Activated CD8-positive, alpha-beta memory T cell treated with anti-CD3 and anti-CD28 coated beads for 24 hours (primary cell): ENCODE measurements around the gene ADGRV1.
A peak's percentile ranks its signal among the peaks of the same experiment; 100 is the strongest.

Source experiments
- DNase-seq: peaks from one replicate; pipeline ENCODE4 v3.0.0-alpha.2; 2020

Gene ADGRV1

DNA sequence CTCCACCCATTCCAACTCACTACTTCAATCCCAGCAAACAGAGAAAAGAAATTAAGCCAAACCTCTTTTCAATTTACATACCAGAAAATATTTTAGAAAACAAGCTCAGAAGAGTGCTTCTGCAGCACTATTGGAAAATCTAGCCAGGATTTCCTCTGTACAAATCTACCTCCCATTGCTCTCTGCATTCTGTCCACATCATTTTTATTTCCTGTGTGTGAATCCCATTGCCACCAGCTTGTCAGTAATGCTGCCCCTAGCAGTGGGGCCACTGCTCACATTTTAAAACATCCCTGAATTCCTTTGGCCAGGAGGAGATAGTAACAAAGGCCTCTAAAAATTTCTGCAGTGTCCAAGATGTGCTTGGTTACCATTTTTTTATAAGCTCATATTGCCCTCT, 592.0 kb downstream of the ADGRV1 start:
- no peak for DNase-seq

DNA sequence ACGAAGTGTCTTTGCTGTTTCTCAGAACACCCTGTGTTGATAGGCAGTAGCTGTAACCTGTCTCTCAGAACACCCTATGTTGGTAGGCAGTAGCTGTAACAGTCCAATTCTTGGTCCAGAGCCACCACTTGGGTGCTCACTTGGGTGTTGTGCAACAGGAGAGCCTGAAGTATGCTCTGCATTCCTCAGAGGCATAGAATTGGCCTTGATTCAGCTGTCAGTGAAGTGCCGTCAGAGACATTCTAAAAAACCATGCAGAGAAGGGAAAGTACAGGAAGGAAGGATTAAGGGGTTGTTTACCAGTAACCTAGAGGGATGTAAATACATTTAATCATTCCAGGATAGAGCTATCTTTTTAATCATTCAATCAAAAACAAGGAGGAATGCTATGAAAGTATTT, 593.4 kb downstream of the ADGRV1 start:
- no peak for DNase-seq

DNA sequence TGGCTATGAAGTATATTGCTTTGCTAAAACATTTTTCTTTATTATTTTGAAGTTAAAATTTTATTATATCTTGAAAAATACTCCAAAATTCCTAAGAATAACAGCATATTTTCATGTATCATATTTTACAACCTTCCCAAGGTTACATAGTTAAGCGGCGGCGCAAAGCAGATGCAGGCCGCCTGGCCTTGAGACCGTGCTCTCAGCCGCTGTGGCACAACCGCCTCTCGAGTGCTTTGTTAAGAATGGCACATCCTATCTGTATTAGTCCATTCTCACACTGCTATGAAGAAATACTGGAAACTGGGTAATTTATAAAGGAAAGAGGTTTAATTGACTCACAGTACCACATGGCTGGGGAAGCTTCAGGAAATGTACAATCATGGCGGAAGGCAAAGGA, 595.7 kb downstream of the ADGRV1 start:
- DNase-seq, result no peak

DNA sequence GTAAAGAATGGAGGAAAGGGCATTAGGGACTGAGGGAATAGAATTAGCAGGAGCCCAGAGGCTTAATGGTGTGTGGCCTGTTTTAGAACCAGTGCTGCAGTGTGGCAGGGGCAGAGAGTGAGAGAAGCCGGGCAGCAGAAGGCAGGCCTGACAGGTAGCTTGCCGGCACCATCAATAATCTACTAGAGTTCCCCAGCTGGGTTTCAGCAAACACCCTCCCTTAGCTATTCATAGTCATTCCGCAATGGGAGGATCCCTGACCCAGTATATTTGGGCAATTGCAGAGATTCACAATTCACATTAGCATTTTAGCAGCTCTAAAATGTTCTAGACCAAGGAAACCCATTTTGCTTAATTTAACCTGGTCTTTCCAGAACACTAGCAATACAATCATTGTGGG, 596.7 kb downstream of the ADGRV1 start:
- no peak for DNase-seq

DNA sequence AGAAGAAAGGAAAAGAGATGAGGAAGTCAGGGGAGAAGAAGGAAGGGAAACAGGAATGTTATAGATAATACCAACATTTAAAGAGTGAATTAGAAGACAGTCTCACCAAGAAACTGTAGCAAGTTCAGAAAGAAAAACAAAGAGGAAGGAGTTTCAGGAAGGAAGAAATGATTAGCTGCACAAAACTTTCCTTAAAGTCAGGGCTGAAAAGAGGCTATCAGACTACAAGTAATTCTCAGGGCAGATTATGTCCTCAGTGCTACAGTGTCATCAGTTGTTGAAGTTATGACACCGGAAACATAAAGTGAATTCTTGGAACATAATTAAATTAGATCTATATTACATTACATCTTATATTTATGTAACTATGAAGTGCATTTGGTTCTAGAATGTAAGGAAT, 597.6 kb downstream of the ADGRV1 start:
- DNase-seq, result no peak

DNA sequence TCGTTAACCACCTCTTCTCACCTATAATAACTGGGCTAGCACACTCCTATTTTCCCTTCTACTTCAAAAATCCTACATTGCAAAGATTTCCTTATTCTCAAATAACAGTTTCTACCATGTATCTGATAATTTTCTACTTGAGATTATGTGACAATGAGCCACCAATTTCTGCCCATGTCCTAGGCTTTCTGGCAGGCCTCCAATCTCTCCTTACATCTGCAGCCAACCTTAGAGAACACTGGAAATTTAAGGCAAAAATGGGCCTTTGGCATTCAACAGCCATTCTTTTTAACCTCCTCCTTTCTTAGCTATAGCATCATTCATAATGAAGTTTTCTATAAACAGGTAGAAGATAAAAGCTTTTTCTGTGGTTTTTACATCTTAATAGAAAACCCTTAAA, 599.4 kb downstream of the ADGRV1 start:
- no peak for DNase-seq

DNA sequence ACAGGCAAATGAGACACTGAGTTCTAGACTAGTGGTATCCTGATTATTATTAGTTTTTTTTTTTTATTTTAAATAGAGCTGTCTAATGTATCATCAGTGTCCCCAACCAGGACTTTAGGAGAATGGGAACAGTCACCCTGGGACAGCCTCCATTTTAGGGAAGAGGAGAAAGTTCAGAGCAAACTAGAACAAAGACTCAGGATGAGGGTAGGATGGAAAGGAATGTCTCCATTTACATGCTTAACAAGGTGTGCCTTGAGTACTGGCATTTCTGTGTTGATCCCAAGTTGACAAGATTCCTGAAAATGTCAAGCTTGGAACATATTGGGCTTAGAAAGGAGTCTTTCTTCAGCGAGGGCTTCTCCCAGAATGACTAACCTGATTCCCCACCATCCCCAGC, 601.0 kb downstream of the ADGRV1 start:
- DNase-seq, result no peak

DNA sequence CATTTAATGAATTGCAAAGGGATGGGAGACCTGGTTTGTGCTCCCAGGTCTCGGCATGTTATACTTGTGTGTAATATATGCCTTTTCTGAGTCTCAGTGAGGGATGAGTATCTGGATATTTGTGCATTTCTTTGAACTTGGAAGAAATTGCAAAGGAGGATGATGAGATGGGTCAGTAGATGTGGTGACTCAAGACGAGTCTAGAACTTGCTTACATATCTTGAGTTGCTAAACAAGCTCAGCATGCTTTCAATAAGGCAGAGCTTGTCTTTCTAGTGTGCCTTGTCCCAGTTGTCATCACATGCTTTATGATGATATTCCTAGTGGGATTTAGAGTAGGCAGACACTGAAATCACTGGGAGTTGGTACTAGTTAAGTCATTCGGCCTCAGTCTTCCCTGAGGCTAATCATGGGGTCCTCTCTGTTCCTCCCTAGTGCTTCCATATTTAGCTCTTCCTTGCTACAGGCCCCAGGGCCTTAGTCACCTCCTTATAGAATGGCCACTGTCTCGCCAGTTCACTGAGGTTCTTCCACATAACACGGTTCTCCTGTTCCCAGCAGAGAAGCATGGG, 602.2 kb downstream of the ADGRV1 start:
- DNase-seq, result no peak

DNA sequence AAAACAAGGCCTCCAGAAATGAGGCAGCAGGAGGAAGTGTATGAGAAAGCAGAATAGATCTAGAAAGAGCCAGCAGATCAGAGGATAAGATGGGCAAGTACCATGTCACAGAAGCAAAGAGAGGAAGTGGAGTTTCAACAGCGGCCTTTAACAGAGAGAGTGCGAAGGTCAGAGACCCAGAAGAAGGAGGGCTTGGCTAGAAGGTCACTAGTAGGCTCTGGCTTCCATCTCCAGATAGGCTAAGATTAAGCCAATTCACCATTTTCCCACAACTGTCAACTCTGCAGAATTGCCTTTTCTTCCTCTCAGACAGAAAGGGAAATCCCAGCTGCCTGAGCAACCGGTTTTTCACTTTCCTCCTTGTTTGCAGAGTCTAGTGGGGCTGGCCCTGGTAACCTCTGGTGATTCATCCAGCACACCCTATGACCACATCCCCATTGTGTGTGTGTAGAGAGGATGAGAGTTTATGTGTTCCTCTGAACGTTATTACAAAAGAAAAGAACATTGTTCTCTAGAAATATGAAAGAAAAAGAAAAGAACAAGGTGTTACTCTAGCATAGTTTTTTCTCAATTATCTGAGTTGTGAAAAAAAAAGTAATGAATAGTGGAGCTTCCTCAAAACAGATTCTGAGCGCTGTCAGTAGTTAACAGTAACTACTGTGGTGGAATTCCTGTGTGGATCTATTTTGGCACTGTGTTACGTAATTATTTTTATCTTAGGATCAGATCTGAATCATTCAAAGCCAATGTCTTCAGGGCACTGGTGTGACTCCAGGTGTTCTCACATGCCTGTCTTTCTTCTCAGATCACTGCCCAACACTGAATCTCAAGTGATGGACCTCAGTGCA, 604.2 kb downstream of the ADGRV1 start:
- peak; percentile 75 for DNase-seq

DNA sequence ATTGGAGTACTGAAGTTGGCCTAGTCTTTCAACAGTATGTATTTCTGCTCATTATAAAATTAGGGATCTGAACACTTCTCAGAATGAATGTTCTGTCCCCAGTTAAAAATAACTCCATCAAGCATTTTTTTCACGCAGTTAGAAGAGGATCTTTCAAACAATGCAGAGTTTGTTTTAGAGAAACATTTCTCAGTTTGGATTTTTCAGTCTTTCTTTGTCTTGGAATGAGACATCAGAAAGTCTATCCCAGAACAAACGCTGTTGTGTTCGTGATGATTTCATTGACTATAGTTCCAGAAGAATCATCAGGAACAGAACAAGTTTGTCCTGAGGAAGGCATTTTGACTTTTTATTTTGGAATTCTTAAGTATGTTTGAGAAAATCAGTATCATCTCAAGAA, 605.8 kb downstream of the ADGRV1 start:
- no peak for DNase-seq

DNA sequence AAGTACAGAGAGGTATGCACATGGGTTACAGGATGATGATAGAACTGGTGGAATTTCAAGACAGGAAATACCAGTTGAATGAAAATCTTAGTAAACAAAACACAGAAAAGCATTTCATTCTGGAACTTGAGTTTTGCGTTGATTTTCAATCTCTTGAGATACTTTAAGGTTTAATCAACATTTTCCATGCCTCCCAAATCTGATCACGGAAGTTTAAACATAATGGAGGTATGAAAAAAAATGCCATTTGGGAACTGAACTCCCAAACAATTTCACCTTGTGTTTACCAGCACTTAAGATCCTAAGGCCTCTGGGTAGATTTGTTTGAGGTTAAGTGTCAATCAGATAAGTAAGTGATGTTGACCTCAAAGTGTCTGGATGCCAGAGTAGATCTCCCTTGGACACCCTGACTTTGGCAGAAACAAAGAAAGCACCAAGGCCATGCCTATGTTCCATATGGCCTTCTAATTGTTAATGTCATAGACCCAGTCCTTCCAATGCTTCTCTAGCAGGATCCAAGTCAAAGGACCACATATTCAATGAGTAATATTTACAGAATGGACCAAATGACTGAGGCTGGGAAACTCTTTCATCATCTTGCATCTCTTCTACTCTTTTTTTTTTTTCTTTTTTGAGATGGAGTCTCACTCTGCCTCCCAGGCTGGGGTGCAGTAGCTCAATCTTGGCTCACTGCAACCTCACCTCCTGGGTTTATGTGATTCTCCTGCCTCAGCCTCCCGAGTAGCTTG, 607.6 kb downstream of the ADGRV1 start:
- no peak for DNase-seq

DNA sequence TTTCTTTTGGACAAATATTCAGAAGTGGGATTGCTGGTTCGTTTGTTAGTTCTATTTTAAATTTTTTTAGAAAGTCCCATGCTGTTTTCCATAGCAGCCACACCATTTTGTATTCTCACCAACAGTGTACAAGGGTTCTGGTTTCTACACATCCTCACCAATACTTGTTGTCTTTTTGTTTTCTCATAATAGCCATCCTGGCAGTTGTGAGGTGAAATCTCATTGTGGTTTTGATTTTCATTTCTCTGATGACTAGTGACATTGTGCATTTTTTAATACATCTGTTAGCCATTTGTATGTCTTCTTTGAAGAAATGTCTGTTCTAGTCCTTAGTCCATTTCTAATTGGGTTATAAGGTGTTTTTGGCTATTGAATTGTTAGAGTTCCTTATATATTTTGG, 610.3 kb downstream of the ADGRV1 start:
- DNase-seq, result no peak

DNA sequence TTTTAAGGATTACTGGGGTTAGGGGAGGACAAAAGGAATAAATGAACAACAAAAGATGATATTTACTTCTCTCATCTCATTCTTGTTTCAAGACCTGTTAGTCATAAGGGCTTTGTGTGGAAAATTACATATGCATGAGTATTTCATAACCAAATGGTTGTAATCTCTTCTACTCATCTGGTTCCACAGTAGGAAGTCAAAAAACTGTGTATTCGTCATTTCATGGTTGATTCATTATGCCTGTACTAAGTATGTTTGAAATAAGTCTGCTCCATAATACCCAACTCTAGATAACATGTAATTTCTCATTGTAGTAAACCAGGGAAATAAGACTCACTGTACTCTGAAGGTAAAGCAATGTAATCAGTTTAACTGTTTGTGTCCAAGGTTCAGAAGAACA, 611.7 kb downstream of the ADGRV1 start:
- DNase-seq, result no peak

DNA sequence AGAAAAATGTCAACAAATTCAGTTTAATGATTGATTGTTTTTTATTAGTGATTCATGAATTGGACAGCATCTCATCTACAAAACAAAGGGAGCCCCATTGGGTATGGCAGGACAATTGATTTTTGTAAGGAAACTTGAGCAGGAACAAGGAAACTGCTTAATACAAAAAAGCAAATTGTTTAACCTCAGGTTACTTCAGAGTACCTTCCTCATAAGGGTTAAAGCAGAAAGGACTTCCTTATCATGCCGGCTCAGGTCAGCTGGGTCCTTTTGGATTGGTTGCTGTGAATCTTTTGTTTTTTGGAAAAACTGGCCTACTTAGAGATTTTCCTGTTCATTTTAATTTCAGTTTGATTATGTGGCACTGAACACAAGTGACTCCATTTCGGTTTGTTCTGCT, 612.7 kb downstream of the ADGRV1 start:
- DNase-seq, result no peak

DNA sequence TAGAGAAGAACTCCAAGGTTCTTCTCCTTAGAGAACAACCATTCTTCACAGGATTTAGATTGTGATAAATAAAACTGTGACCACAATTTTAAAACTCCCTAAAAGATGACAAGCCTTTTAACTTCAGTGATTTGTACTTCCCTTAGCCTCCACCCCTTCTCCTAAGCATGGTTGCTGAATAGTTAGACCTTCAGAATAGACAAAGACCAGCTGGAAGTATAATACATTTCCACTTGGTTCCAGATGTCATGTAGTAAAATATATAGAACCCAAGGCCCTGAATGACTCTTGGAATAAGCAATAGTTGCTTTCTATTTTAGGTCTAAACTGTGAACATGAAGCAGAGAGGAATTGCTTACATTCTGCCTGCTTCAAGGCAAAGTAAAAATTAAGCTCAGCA, 615.8 kb downstream of the ADGRV1 start:
- no peak for DNase-seq

DNA sequence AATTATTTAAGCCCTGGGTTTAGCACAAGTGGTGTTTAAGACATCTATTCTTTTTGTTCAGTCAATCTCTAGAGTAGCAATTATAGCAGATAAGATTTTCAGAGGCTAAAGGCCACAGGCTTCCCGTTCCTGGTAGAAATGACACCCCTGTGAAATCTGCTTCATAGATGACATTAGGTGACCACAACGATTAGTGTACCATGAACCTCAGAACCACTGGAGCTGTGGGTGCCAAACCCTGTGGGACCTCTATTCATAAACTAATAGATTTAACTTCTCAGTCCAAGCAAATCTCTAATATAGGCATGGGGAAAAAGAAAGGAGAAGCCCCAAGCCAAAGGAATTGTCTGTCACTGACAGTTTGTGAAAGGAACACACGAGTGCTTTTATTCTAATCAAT, 617.1 kb downstream of the ADGRV1 start:
- DNase-seq, result no peak

DNA sequence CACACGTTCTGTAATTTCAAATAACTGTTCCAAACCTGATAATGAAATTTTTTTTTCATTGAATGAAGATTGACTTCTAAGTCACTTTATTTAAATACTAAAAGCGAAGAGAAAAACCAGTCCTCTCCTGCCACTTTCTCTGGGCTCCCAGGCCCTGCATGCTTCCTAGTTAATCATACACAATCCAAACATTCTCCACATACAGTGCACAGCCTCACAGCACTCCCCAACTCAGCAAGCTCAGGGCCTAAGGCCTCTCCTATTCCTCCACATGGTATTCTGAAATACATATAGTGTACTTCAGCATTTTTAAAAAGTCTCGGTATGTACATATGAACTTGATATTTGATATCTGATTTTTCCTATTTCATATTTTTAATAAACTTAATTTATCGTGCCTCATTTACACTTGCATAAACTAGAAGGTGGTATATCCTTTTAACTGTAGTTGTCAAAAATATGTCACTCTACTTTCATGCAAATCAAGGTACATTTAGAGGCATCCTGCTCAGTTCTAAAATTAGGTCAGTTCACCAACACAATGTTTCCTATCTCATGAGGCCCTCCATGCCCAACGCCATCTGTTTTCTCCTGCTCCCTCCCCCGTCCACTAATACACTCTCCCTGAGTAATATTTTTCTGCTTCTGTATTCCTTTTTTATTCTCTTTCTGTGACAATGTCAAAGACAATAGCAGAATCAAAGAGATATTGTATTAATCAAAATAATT, 617.9 kb downstream of the ADGRV1 start:
- no peak for DNase-seq

DNA sequence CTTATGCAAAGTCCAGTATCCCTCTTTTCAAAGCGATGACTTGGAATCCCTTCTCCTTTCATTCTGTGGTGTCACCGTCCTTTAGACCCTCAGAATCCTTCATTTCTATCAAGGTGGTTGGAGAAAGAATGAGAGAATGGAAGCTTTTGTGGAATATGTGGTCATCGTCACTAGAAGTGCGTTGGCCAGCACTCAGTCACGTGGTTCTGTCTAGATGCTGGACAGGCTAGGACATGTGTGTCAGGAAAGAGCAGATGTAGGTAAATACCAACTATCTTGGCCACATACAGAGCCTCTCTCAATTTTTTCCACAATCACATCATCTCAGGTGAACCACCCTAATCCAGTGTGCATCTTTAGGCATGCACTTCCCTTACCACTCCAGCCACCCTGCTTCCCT, 618.5 kb downstream of the ADGRV1 start:
- no peak for DNase-seq

DNA sequence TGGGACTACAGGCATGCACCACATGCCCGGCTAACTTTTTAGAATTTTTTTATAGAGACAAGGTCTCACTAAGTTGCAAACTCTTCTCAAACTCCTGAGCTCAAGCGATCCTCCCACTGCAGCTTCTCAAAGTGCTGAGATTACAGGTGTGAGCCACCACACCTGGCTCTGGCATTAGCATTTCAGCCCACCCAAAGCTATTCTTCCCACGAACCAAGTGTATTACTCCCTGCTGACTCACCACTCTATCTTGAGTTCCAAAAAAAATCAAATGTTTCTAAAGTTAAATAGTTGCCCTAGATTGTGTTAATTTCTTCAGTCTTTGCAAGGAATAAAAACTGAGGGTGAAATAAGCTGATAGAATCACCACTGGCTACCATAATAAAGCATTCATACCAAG, 619.0 kb downstream of the ADGRV1 start:
- DNase-seq, result no peak

DNA sequence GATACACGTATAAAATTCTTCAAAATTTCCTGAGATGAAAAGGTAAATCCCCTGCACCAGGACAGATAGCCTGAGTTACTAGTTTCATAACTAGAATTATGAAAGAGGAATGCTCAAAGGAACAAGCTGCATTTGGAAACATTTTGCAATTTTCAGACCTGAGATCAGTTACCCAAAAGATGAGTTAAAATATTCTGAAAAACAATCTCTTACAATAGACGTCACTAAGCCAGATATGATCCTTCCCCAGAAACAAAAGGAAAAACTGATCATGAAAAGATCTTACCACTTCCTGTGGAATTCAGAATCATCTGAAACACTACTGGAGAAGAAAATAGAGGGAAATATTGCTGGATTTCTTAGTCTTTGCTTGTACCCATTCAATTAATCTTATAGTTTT, 619.9 kb downstream of the ADGRV1 start:
- DNase-seq, result no peak

DNA sequence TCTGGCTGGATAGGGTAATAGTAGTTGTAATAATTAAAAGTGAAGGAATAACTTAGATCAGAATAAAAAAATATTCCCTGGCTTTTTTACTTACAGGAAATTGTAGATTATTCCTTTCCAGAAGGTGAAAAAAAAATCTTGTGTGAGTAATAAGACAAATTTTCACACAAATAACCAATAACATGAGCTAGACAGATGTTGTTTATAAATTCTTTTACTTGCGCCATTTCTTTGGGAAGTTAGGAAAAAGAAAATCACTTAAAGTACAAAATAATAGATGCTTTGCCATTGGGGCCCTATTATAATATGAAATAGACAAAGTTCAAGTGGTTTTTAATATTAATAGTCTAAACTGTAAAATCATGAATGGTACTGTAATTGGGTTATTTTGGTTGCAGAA, 620.4 kb downstream of the ADGRV1 start:
- no peak for DNase-seq

DNA sequence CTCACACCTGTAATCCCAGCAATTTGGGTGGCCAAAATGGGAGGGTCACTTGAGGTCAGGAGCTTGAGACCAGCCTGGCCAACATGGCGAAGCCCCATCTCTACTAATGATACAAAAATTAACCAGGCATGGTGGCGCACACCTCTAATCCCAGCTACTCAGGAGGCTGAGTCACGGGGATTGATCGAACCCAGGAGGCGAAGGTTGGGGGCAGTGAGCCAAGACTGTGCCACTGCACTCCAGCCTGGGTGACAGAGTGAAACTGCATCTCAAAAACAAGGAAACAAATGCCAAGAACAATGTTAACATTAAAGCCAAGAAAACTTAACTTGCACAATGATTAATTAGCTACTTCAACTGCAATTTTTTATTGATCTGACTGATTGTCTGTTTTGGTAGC, 621.9 kb downstream of the ADGRV1 start:
- DNase-seq, result no peak

DNA sequence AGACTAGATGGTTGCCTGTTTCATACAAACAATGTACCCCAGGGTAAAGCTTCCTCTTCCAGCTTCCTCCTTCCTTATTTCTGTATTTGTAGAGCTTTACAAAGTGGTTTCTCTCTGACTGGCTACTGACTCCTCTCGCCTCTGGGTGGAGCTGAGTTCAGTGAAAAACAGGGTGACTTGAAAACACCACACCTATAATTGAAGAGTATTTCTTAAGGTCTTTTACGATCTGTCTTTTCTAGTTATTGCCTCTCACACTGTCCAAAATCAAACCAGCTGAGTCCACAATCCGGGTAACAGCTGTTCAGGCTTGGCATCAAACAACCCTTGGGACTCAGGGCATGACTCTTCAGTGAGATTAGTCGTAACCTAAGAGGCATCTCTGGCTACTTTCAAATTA, 624.2 kb downstream of the ADGRV1 start:
- no peak for DNase-seq

DNA sequence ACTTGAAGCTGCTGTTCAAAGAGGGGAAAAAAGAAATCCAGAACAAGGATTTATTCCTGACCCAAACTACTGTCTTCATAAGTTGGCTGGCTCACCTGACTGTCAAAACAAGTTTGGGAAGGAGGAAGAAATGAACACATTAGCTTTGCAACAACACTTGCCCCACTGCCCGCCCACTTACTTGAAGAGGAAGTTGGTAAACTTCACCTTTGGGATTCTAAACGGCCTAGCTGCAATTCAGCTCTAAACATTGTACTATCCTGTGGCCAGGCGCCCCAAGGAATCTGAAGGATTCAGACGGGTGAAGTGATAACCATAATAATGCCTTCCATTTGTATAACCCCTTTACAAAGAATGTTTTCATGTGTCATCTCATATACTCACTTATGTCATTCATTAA, 625.1 kb downstream of the ADGRV1 start:
- DNase-seq, result no peak
